Astrocyte of the cerebellum (primary cell): Measurements from ENCODE around the gene ZNF202.
"Not testable (repeated sequence)": the region's sequence is repeated elsewhere in the genome, so short reads cannot be mapped to it uniquely, and the experiment has no call there.

Experiments
- DNase-seq: peaks from one replicate; pipeline ENCODE4 v3.0.0-alpha.2; 2011; ENCODE audit warnings: low read depth
- H3K4me3 ChIP-seq: 2 replicates; pipeline ENCODE4 v1.5.1; 2011; ENCODE audit warnings: mild to moderate bottlenecking, low read depth, low read length, moderate library complexity
- CTCF ChIP-seq: IDR thresholded peaks from 2 replicates; pipeline ENCODE4 v1.5.1; 2012; ENCODE audit warnings: low read length, low read depth, moderate library complexity, mild to moderate bottlenecking; ENCODE audit errors: missing control alignments
- in situ Hi-C: cut with HindIII; loops from 2 replicates; pipeline ENCODE4 v1.10.0; 2017; ENCODE audit warnings: low sequenced_read_pairs

The ZNF202 gene

DNA sequence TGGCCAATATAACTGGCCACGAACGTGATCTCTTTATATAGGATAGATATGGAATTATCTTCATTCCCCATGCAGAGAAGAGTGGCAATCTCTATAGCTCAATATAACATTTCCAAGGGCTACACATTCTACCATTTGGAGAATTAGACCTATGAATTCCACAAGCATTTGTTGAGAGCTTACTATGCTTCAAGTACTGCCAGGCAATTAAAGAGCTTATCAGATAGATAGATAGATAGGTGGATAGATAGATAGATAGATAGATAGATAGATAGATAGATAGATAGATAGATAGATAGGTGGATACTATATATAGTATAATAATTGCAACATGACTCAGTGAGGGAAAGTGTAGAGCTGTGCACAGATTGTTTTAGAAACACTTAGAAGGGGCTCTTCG is 14.4 kb upstream of the ZNF202 start:
- no peak overlapping the region for H3K4me3 ChIP-seq
- DNase-seq = no peak
- TF ChIP-seq CTCF = no peak
- in situ Hi-C loops = no loop called here

GRCh38 chr11:123755344-123755743 is 13.9 kb upstream of the ZNF202 start:
- H3K4me3 ChIP-seq = no peak overlapping the region
- TF ChIP-seq CTCF = no peak
- in situ Hi-C loops = no loop called here
- DNase-seq = no peak

DNA sequence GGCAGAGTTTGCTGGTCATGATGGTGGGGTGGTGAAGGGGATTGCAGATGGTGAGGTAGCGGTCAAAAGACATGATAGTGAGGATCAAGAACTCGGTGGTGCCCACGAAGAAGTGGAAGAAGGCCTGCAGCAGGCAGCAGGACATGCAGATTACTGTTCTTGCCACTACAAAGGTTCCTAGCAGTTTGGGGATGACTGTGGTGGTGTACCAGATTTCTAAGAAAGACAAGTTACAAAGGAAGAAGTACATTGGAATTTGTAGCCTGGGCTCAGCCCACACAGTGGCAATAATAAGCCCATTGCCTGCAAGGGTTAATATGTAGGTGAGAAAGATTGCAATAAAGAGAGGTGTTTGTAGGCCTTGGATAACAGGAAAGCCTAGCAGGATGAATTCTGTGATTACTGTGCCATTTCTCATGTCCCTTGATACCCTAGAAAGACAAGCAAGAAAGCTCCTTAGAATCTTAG is 12.7 kb upstream of the ZNF202 start, which contains the start of gene OR6X1:
OR6X1 (minus strand) TSS at position 418 of the 468 bp plus-strand sequence; CDS start at position 418, 0 bp downstream.
- no peak within 1 kb of the TSS for H3K4me3 ChIP-seq
- no peak for DNase-seq
- no peak for TF ChIP-seq CTCF
- in situ Hi-C loops = no loop called here

DNA sequence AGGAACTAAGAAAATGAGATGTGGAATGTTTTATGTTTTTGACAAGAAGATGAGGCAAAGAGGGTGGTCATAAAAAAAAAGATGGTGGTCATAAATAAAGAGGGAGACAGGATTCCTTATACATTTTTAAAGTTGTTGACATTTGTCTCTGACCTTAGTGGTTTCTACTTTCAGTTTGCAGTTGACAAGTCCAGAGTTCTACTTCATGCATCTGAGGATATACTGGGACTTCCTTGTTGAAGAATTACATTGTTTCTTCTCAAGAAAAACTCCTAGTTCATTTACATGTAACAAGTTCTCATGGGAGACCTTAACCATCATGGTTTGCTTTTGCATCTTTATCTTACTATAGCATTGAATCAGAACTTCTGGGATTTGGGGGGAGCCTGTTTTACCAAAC is 11.7 kb upstream of the ZNF202 start:
- DNase-seq = no peak
- no peak overlapping the region for H3K4me3 ChIP-seq
- in situ Hi-C loops = no loop called here
- no peak for TF ChIP-seq CTCF

DNA sequence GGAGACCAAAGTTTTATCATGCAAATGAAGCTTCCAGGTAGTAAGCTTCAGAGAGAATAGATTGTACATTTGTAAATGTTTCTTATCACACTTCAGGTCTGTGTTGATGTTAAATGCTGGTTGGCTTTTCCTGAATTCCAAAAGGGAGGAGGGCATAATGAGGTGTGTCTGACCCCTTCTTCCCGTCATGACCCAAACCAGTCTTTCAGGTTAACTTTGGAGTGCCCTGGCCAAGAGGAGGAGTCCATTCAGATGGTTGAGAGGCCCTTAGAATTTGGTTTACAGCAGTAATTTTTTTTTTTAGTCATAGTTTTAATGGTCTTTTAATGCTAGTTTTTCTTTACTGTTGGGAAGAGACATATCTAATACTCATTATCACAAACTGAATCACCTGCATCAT is 10.3 kb upstream of the ZNF202 start:
- DNase-seq = no peak
- TF ChIP-seq CTCF = no peak
- in situ Hi-C loops = no loop called here
- no peak overlapping the region for H3K4me3 ChIP-seq

DNA sequence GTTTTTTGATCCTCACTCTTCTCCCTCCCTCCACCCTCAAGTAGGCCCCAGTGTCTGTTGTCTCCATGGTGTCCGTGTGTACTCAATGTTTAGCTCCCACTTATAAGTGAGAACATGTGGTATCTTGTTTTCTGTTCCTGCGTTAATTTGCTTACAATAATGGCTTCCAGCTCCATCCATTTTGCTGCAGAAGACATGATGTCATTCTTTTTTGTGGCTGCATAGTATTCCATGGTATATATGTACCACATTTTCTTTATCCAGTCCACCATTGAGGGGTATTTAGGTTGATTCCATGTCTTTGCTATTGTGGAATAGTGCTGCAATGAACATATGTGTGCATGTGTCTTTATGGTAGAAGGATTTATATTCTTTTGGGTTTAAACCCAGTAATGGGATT is 6.9 kb upstream of the ZNF202 start:
- in situ Hi-C loops, DNase-seq, H3K4me3 ChIP-seq: not testable (repeated sequence)

- H3K4me3 ChIP-seq = no peak overlapping the region
- no peak for TF ChIP-seq CTCF
- in situ Hi-C loops = no loop called here
- DNase-seq = no peak
These were observed 4.4 kb upstream of the ZNF202 start for GRCh38 chr11:123745764-123746451.
